ENCODE data around the gene RANBP1. TPM values are rescaled to one million over a fixed set of nuclear protein-coding genes. Genes with fewer than 3 reads are reported as not detected.

Gene RANBP1
- total and polyA plus RNA-seq, 2 of the 8 experiments (the other 6 are each of a cell fraction or from before 2014, with no cell fraction given) = 343 to 484 TPM

DNA sequence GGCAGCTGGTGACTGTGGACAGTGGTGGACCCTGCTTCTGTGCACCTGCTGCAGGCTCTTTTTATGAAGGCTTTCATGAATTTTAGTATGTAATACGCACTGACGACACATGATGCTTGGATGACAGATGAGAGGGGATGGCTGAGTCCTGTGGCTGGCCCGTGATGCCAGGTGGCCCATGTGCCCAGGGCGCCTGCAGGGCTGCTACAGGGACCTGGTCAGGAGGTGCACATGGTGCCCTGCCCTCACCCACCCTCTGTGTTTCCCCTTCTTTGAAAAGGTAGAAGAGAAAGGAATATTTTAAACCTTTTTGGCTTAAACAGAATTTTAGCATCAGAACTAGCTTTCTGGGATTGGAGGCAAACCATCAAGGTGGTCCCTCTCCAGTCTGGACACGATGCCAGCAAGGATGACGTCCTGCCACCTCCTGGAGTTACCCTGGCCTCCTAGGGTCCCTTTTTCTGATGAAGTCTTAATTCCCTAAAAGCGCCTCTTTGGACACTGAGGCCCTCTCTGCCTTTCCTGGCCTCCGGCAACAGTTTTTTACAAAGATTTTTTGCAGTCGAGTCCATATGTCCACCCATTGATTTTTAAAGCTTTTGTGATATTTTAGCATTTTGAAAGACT is 5.4 kb upstream of the RANBP1 start:
- Histone ChIP-seq H3K9ac (replicated peaks in 1 of 4; ENCODE audit: extremely low read depth in 1 of 4, low read depth in 3 of 4, low read length in 3 of 4) (no peak overlapping the region), H3K56ac (replicated peaks; ENCODE audit: insufficient read length, low read depth, low read length) (no peak overlapping the region), H3K27me3 (replicated peaks in 1 of 4; ENCODE audit: control insufficient read depth in 3 of 4, extremely low read depth in 1 of 4, insufficient read depth in 3 of 4, low read length in 3 of 4) (no peaks in the 10 kb centered on the region), H4K8ac (ENCODE audit: extremely low read depth, insufficient read depth, low read length) (no peak overlapping the region), H3K4me3 (ENCODE audit: extremely low read depth in 1 of 4, insufficient read depth in 2 of 4, low read depth in 3 of 4, low read length in 4 of 4) (no peak overlapping the region), H3K79me1 (ENCODE audit: low read depth, low read length) (peaks cover 4% of the 10 kb centered on the region), H2AFZ (ENCODE audit: low read length) (no peak overlapping the region), H2AK5ac (ENCODE audit: low read depth, low read length) (no peak overlapping the region), H4K91ac (replicated peaks; ENCODE audit: insufficient read length, low read length) (no peak overlapping the region), H3K9me3 (ENCODE audit: insufficient read depth in 2 of 2, low read depth in 1 of 2, low read length in 1 of 2) (no peaks in the 10 kb centered on the region), H3K18ac (ENCODE audit: extremely low read depth, low read length) (no peak overlapping the region), H2BK12ac (ENCODE audit: low read depth, low read length) (no peak overlapping the region), H3K23ac (ENCODE audit: insufficient read length) (no peak overlapping the region), H2BK120ac (replicated peaks; ENCODE audit: low read depth, low read length) (no peak overlapping the region), H4K5ac (ENCODE audit: insufficient read length, low read depth, low read length) (no peak overlapping the region), H2BK15ac (ENCODE audit: low read length) (no peak overlapping the region), H3K36me3 (ENCODE audit: control insufficient read depth in 2 of 4, insufficient read depth in 4 of 4, low read length in 3 of 4) (peaks cover 50 to 67% (median 64%) of the 10 kb centered on the region in 4 experiments), H3K4me2 (ENCODE audit: insufficient read depth in 1 of 2, low read depth in 2 of 2, low read length in 2 of 2) (no peak overlapping the region), H3K23me2 (ENCODE audit: low read depth, low read length) (no peaks in the 10 kb centered on the region), H3K27ac (ENCODE audit: low read depth, low read length) (no peak overlapping the region), H2BK5ac (ENCODE audit: low read depth, low read length) (no peak overlapping the region), H4K20me1 (replicated peaks in 1 of 2; ENCODE audit: control insufficient read depth in 1 of 2, insufficient read depth in 2 of 2, low read length in 2 of 2) (peaks cover 17 to 38% of the 10 kb centered on the region in 2 experiments), H2BK20ac (ENCODE audit: low read length) (no peak overlapping the region), H3K14ac (ENCODE audit: insufficient read length) (no peak overlapping the region), H3K4ac (replicated peaks; ENCODE audit: insufficient read length, low read depth, low read length) (no peak overlapping the region), H3K4me1 (replicated peaks in 1 of 4; ENCODE audit: control insufficient read depth in 3 of 4, insufficient read depth in 4 of 4, low read length in 3 of 4) (no peaks in the 10 kb centered on the region), H3K79me2 (ENCODE audit: control insufficient read depth in 1 of 2, insufficient read depth in 2 of 2, low read length in 2 of 2) (peaks cover 0 to 6% of the 10 kb centered on the region in 2 experiments; a peak in 1 of 4 replicates)
- TF ChIP-seq ZNF274 (IDR thresholded peaks at IDR 0.05; ENCODE audit: borderline replicate concordance, extremely low read depth, low read length) (no peak), POLR2AphosphoS5 (IDR thresholded peaks at IDR 0.05; ENCODE audit: low read depth, low read length) (peak; percentile 81; the same call in 1 of the 2 replicates), POLR2A (IDR thresholded peaks at IDR 0.05; ENCODE audit: control extremely low read depth in 1 of 2, low read depth in 2 of 2, low read length in 2 of 2) (peak in 1 of 2 experiments; percentile 59; a peak in 1 of 3 replicates)
- FAIRE-seq (no peak), DNase-seq (ENCODE audit: low read depth in 1 of 2, low spot score in 2 of 2) (no peak)
- 93% methylated on average over 9 of the region's 9 CpGs; no CpG with 5 or more reads in 1 of the 2 experiments for WGBS, 2 experiments (ENCODE audit: extremely low coverage in 1 of 2, insufficient coverage in 1 of 2, insufficient read length in 1 of 2, insufficient replicate concordance in 2 of 2, low coverage in 1 of 2, low lambda C conversion rate in 2 of 2, missing lambda C conversion rate in 1 of 2)
- ChIA-PET POLR2A (ENCODE audit: partially characterized antibody) (interaction anchor here (1.0 to 22.7 kb wide), 6 partner anchors 10 to 139 kb away, joined by 3 to 598 read pairs (median 16); no protein-coding TSS in a partner anchor), CTCF (ENCODE audit: partially characterized antibody) (interaction anchor here (0.7 to 3.2 kb wide), 10 partner anchors 10 to 147 kb away, joined by 3 to 23 read pairs (median 4); no protein-coding TSS in a partner anchor)

Data from H1 (cell line).